GM19238 (cell line): ENCODE measurements around the gene KDM4B.

ENCODE experiments used
- DNase-seq: peaks from one replicate; pipeline ENCODE4 v3.0.0; 2011; ENCODE audit warnings: low spot score; ENCODE audit not compliant: insufficient read length

KDM4B gene

DNA sequence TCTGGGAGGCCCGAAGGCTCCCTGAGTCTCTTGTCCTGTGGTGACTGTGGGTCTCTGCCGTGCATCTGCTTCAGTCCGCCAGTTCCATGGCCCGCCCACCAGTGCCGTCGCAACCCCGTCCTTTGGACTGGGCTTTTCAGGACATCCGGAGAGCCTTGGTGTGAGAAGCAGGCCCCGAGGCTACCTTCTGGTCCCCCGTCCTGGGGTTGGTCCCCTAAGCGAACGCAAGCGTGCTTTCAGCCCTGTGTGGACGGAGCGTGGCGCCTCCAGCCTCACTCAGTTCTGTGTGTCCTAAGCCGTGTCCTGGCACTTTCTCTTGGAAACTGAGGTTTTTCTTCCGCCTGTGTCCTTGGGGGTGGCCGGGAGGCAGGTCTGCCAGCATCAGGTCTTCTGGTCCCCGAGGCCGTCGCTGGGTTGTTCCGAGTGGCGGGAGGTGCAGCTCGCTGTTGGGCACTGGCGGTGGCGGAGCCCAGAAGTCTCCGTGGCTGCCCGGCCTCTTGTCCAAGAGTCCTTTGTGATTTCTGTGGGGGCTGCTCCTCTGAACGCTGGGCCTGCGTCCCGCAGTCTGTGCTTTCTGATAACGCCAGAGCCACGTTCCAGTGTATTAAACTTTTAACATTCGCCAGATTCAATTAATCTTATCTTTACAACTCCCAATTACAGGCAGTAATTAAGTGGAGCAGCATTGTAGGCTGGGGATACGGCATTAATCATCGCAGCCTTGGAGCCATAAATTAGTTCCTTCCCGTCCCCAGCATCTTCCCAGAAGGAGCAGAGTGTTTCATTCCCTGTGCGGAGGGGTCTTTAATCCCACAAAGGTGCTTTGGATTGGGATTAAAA is 99.5 kb downstream of the KDM4B start:
- DNase-seq, result no peak

- DNase-seq, result no peak
Measured at GRCh38 chr19:5070331-5070730, 101.4 kb downstream of the KDM4B start.

DNA sequence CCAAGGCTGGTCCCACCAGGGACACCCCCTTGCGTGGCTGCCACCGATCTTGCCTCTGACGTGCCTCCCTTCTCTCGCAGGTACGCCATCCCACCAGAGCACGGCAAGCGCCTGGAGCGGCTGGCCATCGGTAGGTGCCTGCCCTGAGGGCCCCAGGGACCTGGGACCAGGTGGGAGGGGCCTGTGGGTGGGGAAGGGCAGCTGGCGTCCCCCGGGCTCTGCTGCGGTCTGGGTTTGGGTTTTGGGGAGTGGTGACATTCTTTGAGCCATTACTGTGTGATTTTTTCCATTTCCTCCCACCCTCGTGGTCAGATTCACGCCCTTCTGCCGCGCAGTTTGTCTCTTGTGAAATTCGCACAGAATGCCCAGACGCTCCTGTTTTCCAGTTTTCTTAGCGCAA is 102.0 kb downstream of the KDM4B start:
- no peak for DNase-seq

DNA sequence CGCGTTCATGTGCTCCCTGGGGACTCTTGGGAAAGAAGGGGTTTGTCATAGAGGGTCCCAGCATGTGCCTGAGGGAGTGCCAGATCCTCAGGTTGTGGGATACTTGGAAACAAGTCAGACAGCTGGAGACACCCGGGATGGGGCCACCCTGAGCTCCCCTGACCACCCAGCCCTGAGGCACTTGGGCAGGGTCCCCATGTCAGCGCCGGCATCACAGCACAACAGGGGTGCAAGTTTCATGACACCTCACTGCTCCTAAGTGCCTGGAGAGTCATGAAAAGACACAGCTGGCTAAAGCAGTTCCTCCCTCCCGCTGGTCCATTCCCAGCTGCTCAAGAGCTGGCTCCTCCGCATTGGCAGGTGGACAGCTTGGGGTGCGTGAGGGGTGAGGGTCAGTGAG is 102.7 kb downstream of the KDM4B start:
- no peak for DNase-seq

DNA sequence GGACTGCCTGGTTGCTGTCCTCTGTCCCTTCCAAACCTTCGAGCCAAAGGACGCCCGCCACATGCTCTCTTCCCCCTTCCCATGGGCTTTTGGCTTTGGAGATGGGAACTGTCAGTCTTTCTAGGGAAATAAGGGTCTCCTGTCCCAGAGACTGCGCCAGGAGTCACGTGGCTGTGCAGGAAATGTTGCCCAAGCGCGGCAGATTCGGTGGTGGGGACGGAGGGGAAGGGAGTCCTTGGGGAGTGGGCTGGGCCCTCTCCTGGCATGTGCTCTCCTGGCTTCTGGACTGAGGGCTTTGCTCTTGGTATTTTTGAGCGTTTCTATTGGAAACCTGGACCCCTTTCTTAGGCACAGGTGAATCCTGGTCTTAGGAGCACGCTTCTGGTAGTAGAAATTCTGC is 103.2 kb downstream of the KDM4B start:
- no peak for DNase-seq

- no peak for DNase-seq
Measured at GRCh38 chr19:5073153-5073844, 104.4 kb downstream of the KDM4B start.

DNA sequence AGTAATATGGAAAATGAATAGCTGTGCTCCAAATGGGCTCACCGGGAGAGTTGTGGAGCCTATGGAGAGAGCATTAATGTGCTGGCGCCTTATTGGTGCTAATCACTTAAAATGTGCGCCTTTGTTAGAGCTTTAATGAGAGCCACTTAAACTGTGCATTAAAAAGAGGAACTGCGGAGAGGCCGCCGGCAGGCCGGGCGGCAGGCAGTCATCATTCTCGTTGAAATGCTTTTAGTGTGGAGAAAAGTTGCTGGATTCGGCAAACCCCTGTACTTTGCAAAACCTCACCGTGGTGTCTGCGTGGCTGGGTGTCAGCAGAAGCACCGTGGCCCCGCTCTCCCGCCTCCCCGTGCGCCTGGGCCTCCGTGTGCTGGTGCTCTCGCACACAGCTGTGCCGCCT is 105.5 kb downstream of the KDM4B start:
- DNase-seq, result no peak

DNA sequence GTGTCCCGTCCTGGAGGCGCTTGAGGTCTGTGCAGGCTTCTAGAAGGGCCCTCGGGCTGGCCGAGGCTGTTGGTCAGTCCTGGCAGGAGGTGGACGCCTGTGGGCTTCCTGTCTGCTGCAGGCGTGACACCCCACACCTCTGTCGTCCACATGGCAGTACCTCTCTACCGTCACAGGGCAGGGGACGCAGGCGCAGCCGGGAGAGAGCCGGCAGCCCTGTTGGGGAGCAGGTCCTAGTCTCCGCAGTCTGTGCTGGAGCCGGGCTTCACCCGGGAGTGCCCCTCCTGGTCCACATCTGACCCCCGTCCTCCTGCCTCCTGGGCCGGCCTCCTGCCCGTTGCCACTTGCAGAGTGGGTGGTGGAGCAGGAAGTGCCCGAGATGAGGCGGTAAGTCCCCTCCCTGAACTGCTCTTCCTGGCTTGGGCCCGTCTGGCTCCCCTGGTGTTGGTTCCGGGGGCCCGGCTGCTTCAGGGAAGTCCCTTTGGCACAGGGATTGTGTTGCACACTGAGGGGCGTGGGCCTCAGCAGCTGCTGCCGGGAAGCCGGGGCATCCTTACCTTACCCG is 106.0 kb downstream of the KDM4B start:
- no peak for DNase-seq

DNA sequence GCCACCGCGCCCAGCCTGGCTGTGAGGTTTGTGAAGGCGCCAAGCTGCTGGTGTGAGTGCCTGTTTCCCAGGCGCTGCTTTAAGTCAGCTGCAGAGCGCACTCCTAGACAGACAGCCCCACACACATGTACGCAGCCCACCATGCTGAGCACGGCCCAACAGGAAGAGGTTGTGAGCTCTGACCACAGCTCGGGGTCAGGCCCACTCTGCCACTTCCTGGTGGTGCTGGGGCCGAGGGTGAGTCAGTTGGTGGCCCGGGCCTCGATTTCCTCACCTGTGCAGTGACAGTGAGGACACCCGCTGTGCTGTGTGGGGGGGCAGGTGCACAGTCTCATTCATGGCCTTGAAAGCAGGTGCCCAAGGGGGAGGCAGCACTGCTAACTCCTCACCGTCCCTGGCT is 106.7 kb downstream of the KDM4B start:
- no peak for DNase-seq

DNA sequence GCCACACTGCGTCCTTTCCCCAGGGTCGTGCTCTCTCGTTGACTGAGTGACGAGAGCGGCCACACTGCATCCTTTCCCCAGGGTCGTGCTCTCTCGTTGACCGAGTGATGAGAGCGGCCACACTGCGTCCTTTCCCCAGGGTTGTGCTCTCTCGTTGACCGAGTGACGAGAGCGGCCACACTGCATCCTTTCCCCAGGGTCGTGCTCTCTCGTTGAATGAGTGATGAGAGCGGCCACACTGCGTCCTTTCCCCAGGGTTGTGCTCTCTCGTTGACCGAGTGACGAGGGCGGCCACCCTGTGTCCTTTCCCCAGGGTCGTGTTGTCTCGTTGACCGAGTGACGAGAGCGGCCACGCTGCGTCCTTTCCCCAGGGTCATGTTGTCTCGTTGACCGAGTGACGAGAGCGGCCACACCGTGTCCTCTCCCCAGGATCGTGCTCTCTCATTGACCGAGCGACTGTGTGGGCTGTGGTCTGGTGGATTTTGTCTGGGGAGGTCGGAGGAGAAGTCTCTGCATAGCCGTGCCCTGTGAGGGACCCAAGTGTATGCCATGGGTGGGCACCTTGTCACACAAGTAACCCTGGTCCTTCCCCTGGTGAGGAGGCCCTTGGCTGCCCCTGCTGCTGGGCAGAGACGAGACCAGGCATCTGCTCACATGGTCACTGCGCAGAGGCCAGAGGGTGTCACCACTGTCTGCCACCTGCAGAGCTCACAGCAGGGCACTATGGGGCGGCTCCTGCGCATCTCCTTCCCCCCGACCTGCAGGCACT is 107.7 kb downstream of the KDM4B start:
- DNase-seq, result no peak

- DNase-seq, result no peak
Measured at GRCh38 chr19:5077209-5077515, 108.2 kb downstream of the KDM4B start.

DNA sequence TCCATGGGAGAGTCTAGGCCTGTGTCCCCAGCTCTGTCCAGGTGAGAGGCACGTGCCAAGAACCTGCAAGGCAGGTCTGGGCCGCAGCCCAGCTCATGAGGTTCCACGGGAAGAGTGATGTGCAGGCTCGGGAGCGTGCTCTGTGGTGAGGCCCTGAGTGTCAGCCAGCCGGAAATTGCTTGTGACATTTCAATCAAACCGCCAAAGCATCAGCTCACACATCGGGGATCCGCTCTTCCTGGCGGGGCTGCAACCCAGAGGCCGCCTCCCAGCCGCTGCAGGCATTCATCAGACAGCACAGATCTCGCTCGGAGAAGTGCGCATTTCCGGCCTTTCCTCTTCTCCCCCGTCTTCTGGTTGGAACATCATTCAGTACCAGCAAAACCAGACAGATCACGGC is 109.3 kb downstream of the KDM4B start:
- no peak for DNase-seq

DNA sequence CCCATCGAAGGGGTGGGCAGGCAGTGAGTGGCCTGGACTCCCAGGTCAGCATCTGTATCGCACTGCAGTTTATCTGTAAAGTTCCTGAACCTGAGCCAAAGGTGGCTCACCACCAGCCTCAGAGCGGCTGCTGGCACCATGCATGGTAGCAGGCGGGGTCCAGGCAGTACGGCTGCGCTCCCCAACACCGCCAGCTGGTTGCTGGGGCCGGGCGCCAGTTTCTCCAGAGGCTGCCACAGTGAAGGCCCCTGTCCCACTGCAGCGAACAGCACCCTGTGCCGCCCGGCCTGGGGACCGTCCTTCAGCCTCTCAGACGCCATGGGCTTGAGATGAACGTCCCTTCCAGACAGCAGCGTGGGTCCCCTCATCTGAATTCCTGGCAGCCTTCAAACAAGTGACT is 109.8 kb downstream of the KDM4B start:
- DNase-seq, result no peak

- no peak for DNase-seq
Measured at GRCh38 chr19:5079071-5079774, 110.3 kb downstream of the KDM4B start.

GRCh38 chr19:5080030-5080654 is 111.2 kb downstream of the KDM4B start:
- DNase-seq, result no peak

DNA sequence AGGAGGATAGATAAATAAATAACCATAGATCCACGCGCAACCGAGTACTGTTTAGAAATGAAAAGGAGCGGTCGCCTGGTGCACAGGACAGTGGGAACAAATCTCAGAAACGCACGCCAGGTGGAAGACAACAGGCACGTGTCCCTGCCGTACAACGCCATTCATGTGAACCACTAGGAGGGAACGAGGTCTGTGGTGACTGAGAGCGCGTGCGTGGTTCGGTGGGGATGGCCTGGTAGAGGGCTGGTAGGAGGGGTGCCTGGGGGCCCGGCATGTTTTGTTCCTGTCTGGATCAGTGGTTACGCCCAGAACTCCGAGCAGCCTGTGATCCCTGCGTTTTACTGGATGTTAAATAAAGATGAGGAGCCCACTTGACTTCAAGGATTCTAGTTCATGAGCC is 111.9 kb downstream of the KDM4B start:
- DNase-seq, result no peak

DNA sequence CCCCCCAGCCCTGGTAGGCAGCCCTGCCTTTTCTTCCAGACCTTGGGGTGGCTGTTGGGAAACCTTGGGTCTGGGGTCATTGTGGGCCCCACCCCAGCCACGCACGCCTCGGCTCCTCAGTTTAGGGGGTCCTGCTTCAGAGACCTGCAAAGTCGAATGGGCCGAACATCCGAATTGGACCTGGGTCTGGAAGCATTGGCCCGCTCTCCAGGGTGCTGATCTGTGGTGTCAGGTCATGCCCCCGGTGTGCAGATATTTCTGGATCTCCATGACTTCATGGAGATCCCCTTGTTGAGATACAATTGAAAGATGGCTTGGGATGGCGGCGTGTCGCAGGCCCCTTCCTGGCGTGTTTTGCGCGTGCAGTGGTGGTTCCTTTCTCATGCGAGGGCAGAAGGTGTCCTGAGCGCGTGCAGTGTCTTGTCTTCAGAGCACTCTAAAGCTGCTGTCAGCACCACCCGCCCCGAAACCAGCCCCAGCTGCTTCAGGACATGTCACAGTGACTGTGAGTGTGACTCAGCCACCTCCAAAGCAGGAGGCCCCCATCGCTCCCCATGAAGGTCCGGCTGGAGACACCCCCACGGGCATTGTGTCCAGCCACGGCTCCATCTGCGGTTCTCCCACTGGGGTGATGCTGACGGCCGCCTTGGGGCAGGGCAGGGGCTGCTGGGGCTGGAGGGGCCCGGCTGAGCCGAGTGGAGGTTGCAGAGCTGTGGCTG is 112.7 kb downstream of the KDM4B start:
- DNase-seq, result no peak

DNA sequence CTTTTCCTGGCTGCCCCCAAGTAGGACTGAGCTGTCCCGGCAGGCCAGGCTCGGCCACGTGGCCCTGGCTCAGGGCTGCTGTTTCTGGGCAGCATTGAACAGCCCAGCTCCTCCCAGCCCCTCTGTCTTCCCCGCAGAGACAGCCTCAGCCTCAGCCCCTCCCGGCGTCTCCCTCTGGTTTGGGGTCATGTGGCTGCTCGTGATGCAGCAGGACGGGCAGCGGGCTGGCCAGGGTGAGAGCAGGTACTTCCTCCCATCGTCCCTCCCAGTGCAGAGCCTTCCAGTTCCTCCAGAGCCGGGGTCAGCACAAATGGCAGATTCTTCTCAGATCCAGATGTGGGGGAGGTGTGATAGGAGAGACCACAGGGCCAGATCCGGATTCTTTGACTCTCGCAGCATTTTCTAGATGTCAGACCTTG is 114.6 kb downstream of the KDM4B start:
- no peak for DNase-seq

DNA sequence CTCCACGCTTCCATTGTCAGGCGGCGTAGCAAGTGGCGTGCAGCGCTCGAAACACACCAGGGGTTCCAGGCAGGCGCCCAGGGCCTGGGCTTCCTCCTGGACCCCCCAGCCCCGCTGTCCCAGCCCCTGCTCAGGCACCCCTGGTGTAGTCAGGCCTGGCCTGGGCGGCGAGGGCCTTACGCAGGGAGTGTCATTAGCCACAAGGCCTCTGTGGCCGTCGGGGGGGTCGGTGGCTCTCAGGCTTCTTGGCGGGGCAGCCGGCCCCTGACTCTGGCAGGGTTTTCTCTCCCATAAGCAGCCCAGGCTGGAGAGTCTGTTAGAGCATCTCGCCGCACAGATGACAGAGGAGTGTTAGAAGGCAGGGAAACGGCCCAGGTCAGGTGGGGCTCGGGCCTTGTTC is 116.7 kb downstream of the KDM4B start:
- DNase-seq, result no peak

DNA sequence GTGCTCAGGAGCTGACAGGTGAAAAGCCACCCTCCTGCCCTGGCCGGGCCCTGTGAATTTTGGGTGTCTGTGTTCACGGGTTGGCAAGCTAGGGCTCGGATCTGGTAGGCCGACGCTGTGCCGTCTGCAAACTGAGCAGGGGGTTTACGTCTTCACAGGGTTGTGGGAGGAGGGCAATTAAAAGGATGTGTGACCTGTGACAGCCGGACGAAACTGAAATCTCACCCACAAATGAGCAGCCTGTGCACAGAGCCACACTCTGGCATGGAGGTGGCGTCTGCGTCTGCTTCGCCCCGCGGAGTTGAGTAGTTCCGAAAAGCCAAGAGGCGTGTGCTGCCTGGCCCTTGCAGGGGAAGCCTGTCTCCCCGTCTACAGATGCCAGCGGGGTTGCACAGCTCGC is 117.3 kb downstream of the KDM4B start:
- DNase-seq, result no peak
